Pancreas (tissue), 10 donors: ENCODE measurements around the gene SREK1IP1. TPM values are rescaled to one million over a fixed set of nuclear protein-coding genes. Genes with fewer than 3 reads are reported as not detected.

Experiments
- ATAC-seq, 4 donors: fragments of 200-7000 bp; cut with Tn5 transposase; one replicate each; pipeline versions ENCODE4 v1.8.0 to v1.9.1; 2020; ENCODE audit warnings: mild to moderate bottlenecking in 4 of 4, moderate library complexity in 4 of 4
- DNase-seq, 6 donors: peaks; one replicate each; pipeline ENCODE4 v3.0.0-alpha.2; 2020
- FAIRE-seq: peaks from 2 replicates; lab custom pipeline; 2012; peaks lifted over from hg19 to GRCh38; lab: Jason Lieb, UNC
- H3K27ac ChIP-seq, 4 donors: fragments of 200-600 bp; sonication (generic); 1 replicate in 3 of 4; 2 replicates in 1 of 4; pipeline versions ENCODE4 v1.5.0 to v1.8.0; 2020
- H3K27me3 ChIP-seq, 4 donors: fragments of 200-600 bp; one replicate each; pipeline ENCODE4 v1.8.0; 2021
- H3K36me3 ChIP-seq, 3 donors: fragments of 200-600 bp; sonication (generic) in 1 of 3; one replicate each; pipeline versions ENCODE4 v1.5.0 to v1.8.0; 2020 to 2021
- H3K4me1 ChIP-seq, 3 donors: fragments of 200-600 bp; one replicate each; pipeline ENCODE4 v1.8.0; 2021
- H3K4me3 ChIP-seq, 4 donors: fragments of 200-600 bp; sonication (generic) in 2 of 4; one replicate each; pipeline versions ENCODE4 v1.5.0 to v1.8.0; 2020 to 2021
- H3K9me3 ChIP-seq, 4 donors: fragments of 200-600 bp; one replicate each; pipeline ENCODE4 v1.8.0; 2021
- WGBS, 2 donors: extraction: QIAGEN DNeasy Blood & Tissue Kit; methylation state at CpG; one replicate each; pipeline ENCODE4 v1.1.7; 2013; 5-methylcytosine and 5-hydroxymethylcytosine counted together
- intact Hi-C, 3 donors: fragments of 100-400 bp; cut with DNase I; formaldehyde crosslinking; loops; one replicate each; pipeline versions ENCODE4 v1.11.1 to v1.14.2; 2022
- polyA plus RNA-seq, 2 donors: library from polyadenylated mRNA; stranded (reverse); fragments of 200-250 nt; gene quantifications; one replicate each; pipeline ENCODE4 v1.2.3, GENCODE V29; 2013
- total RNA-seq, 6 donors: library from RNA; stranded (reverse); fragmentation: NEBNext Ultra II Directional in 4 of 6; extraction: Animal tissue kit (Norgen Biotek cat#: 25700) in 4 of 6; gene quantifications; one replicate each; pipeline versions ENCODE4 v1.2.1 to v1.2.4, GENCODE V29; 2021 to 2023
- TF ChIP-seq, protein P1 (sequence below), 4 donors: fragments of 200-600 bp; sonication (generic) in 3 of 4; IDR thresholded peaks; one replicate each; pipeline versions ENCODE4 v1.5.0 to v1.8.0; 2021; ENCODE audit warnings: antibody characterized with exemption in 4 of 4
- donor health status: healthy with polysubstance abuse.
- donor health status: DM: no; HTN: no; CAD: no; lungs with moderate emphysema.
- donor health status: DM: no; HTN: no; CAD: no.
- donor health status: control.
- donor health status: control.
- donor health status: Bipolar disorder and iron deficiency.
- donor health status: DM: yes; HTN: yes; CAD: no.
- donor health status: DM: no; HTN: no; CAD: no.
- donor health status: DM: no; HTN: no; CAD: no.
- donor health status: DM: yes; HTN: yes; CAD: no.

Gene SREK1IP1
- total and polyA plus RNA-seq, 8 donors, result 9.2 to 17.8 (median 10.2) TPM

DNA sequence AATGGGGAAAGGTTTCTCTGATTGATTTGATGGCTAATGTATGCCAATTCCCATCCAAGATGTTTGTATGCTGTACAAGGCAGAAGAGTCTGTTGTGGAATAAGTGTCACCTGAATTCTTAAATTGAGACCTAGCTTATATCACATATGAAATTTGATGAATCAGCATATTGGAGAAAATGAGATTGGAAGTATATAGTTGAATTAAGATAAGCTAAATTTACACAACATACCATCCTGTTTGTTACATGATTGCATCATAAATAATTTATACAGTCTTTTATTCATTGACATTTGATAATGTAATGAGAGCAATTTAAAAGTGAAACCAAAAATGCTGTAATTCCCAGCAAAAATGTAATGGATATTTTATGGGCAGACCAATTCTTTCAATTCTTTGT is 1.4 kb upstream of the SREK1IP1 start:
- Histone ChIP-seq H3K27ac (no peak overlapping the region), H3K9me3 (no peaks in the 10 kb centered on the region), H3K4me3 (peak overlapping the region in 2 of 4 donors; percentile 72 to 79), H3K27me3 (no peaks in the 10 kb centered on the region), H3K36me3 (no peaks in the 10 kb centered on the region), H3K4me1 (peaks cover 15 to 27% (median 19%) of the 10 kb centered on the region in 3 donors)
- TF ChIP-seq, protein P1, sequence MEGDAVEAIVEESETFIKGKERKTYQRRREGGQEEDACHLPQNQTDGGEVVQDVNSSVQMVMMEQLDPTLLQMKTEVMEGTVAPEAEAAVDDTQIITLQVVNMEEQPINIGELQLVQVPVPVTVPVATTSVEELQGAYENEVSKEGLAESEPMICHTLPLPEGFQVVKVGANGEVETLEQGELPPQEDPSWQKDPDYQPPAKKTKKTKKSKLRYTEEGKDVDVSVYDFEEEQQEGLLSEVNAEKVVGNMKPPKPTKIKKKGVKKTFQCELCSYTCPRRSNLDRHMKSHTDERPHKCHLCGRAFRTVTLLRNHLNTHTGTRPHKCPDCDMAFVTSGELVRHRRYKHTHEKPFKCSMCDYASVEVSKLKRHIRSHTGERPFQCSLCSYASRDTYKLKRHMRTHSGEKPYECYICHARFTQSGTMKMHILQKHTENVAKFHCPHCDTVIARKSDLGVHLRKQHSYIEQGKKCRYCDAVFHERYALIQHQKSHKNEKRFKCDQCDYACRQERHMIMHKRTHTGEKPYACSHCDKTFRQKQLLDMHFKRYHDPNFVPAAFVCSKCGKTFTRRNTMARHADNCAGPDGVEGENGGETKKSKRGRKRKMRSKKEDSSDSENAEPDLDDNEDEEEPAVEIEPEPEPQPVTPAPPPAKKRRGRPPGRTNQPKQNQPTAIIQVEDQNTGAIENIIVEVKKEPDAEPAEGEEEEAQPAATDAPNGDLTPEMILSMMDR (IDR thresholded peaks at IDR 0.05), result no peak
- no peak for FAIRE-seq
- no peak for ATAC-seq
- no peak for DNase-seq
- intact Hi-C loops, result no loop called here

DNA sequence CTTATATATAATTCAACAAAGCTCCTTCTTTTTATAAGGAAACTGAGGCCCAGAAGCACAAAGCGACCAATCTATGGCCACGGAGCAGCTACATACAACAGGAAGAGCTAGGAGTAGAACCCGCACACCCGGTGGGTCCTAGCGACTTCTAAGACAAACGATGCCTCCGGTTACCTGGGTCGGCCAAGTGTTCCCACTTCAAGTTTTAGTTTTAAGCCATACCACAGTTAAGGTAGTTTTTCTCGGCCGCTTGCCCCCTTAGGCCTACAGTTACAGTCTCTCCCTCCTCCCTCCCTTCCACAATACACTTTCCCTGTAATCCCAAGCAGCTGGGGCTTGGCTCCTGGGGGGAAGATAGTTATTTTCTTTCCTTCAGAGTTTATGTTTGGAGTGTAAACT is 533 bp downstream of the SREK1IP1 start:
- peak; percentile 38 to 64 (median 50) for ATAC-seq
- 0 to 1% methylated on average over 10 of the region's 10 CpGs for WGBS, 2 donors
- intact Hi-C loops, result no loop called here
- Histone ChIP-seq H3K4me1 (peaks cover 15 to 27% (median 19%) of the 10 kb centered on the region in 3 donors), H3K27ac (peak overlapping the region; percentile 76 to 88 (median 85)), H3K27me3 (no peaks in the 10 kb centered on the region), H3K4me3 (peak overlapping the region; percentile 56 to 79 (median 74)), H3K9me3 (no peaks in the 10 kb centered on the region), H3K36me3 (no peaks in the 10 kb centered on the region)
- TF ChIP-seq, protein P1 (IDR thresholded peaks at IDR 0.05), result no peak
- no peak for FAIRE-seq
- DNase-seq, result peak in 2 of 6 donors; percentile 14 to 19

DNA sequence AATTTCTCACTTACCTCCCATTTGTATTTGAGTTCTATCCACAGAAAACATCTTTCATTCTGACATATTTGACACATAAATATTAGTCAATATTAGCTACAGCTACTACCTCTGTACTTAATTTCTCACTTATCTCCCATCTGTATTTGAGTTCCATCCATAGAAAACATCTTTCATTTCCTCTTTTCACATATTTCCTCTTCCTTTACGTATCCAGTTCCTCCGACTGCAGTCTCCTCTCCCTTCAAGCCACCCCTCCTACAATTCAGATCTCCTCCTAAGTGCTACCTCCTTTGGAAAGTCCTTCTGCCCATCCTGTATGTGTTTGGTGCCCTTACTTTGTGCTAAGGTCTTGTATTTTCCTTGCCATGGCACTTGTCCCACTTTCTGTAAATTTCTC is 1.6 kb downstream of the SREK1IP1 start:
- FAIRE-seq (no peak), ATAC-seq (no peak), DNase-seq (no peak)
- Histone ChIP-seq H3K4me1 (peaks cover 15 to 27% (median 19%) of the 10 kb centered on the region in 3 donors), H3K9me3 (no peaks in the 10 kb centered on the region), H3K27ac (no peak overlapping the region), H3K36me3 (peaks cover 0 to 8% (median 0%) of the 10 kb centered on the region in 3 donors), H3K27me3 (no peaks in the 10 kb centered on the region), H3K4me3 (peak overlapping the region in 2 of 4 donors; percentile 72 to 79)
- TF ChIP-seq, protein P1 (IDR thresholded peaks at IDR 0.05), result no peak
- intact Hi-C loops, result no loop called here
- WGBS, 2 donors, result 68 to 76% methylated on average over 2 of the region's 2 CpGs

DNA sequence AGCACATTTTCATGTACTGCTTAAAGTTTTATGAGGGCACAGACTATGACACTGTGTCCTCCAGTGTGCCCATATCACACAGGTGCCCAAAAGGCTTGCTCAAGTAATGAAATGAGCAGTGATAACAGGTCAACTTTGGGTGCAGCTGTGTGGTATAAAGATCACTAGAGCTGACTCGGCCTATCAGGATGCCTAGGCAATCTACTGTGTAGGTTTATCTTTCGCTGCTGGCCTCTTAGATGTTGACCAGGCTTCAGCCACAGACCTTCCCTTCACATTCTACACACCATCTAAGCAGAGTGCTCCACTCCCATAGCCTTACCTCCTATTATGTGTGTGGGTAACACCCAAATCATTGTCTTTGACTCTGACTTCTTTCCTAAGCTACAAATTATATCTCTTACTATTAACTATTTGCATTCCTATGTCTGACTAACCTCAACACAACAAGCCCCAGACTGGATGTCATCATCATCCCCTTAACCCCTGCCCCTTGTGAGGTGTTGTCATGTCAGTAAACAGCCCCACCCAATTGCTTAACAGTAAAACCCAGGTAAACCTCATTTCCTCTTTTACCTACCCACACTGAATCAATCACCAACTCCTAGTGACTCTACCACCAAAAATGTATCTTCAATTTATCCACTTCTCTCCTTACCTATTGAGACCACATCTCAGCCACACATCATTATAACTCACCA is 2.5 kb downstream of the SREK1IP1 start:
- 65 to 78% methylated on average over 2 of the region's 2 CpGs for WGBS, 2 donors
- Histone ChIP-seq H3K4me3 (no peak overlapping the region), H3K27ac (no peak overlapping the region), H3K36me3 (peaks cover 0 to 8% (median 0%) of the 10 kb centered on the region in 3 donors), H3K27me3 (no peaks in the 10 kb centered on the region), H3K4me1 (peaks cover 15 to 27% (median 19%) of the 10 kb centered on the region in 3 donors), H3K9me3 (no peaks in the 10 kb centered on the region)
- intact Hi-C loops, result no loop called here
- ATAC-seq (no peak), DNase-seq (no peak), FAIRE-seq (no peak)
- TF ChIP-seq, protein P1 (IDR thresholded peaks at IDR 0.05), result no peak

DNA sequence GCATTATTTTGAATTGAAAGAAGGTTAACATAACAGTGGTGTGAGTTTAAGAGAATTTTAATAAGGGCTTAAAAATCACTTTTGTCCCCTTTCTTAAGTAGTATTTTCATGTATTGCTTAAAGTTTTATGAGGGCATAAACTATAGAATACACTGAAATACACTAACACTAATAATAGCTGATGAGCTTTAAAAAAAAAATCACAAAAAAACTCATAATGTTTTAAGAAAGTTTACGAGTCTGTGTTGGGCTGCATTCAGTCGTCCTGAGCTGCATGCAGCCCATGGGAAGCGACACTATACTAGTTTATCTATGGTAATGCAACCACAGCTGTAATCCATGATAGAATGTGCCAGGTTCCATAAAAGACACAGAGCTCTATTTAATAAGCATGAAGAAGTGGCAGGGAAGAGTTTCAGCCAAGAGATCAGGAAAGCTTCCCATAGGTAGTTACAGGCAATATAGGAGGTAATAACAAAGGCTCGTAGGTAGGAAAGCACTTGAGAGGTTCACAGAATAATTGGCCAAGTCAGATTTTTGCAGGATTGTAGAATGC is 4.5 kb downstream of the SREK1IP1 start:
- no peak for DNase-seq
- Histone ChIP-seq H3K27ac (no peak overlapping the region), H3K9me3 (no peaks in the 10 kb centered on the region), H3K27me3 (no peaks in the 10 kb centered on the region), H3K36me3 (peaks cover 0 to 8% (median 0%) of the 10 kb centered on the region in 3 donors), H3K4me1 (peaks cover 7 to 26% (median 8%) of the 10 kb centered on the region in 3 donors), H3K4me3 (no peak overlapping the region)
- intact Hi-C loops, result no loop called here
- no peak for ATAC-seq
- TF ChIP-seq, protein P1 (IDR thresholded peaks at IDR 0.05), result no peak
- 77 to 83% methylated on average over 4 of the region's 4 CpGs for WGBS, 2 donors
- no peak for FAIRE-seq
